Measurements from ENCODE around the gene ANKAR.

The ANKAR gene

DNA sequence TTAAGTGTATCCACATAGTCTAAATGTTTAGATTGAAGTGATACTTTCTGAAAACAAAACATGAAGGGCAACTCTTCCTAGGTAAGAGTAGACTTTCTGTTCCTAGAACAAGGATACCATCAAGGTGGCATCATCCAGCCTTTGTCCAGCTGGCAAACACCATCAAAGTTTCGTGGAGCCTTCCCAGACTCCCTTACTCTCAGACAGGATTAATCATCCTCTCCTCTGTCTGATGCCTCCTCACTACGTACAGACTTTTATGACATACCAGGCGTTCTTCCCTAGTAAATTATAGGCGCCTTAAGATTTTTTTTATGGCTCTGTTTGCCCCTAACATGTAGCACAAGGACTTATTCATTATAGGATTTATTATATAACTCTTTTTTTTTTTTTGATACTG is 42.6 kb upstream of the ANKAR start:
- no peak overlapping the region for H3K4me3 ChIP-seq (ENCODE audit: low read length)
- TF ChIP-seq, protein P1, sequence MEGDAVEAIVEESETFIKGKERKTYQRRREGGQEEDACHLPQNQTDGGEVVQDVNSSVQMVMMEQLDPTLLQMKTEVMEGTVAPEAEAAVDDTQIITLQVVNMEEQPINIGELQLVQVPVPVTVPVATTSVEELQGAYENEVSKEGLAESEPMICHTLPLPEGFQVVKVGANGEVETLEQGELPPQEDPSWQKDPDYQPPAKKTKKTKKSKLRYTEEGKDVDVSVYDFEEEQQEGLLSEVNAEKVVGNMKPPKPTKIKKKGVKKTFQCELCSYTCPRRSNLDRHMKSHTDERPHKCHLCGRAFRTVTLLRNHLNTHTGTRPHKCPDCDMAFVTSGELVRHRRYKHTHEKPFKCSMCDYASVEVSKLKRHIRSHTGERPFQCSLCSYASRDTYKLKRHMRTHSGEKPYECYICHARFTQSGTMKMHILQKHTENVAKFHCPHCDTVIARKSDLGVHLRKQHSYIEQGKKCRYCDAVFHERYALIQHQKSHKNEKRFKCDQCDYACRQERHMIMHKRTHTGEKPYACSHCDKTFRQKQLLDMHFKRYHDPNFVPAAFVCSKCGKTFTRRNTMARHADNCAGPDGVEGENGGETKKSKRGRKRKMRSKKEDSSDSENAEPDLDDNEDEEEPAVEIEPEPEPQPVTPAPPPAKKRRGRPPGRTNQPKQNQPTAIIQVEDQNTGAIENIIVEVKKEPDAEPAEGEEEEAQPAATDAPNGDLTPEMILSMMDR (IDR thresholded peaks at IDR 0.05; ENCODE audit: insufficient read depth, low read depth, low read length, missing control alignments), result no peak
- DNase-seq (ENCODE audit: low read depth), result no peak

DNA sequence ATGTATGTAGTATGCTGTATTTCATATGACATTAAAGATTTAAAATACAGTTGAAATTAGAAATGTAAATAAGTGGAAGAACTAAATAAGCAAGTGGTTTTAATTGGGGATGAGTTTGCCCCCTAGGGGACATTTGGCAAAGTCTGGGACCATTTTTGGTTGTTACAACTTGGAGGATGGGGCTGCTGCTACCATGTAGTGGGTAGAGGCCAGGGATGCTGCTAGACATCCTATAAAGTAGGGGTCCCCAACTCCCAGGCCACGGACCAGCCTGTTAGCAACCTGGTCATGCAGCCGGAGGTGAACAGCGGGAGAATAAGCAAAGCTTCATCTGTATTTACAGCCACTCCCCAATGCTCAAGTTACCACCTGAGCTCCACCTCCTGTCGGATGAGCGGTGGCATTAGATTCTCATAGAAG is 41.1 kb upstream of the ANKAR start:
- peak; percentile 34 for DNase-seq (ENCODE audit: low read depth)
- TF ChIP-seq, protein P1 (IDR thresholded peaks at IDR 0.05; ENCODE audit: insufficient read depth, low read depth, low read length, missing control alignments), result peak; percentile 41
- H3K4me3 ChIP-seq (ENCODE audit: low read length), result no peak overlapping the region

DNA sequence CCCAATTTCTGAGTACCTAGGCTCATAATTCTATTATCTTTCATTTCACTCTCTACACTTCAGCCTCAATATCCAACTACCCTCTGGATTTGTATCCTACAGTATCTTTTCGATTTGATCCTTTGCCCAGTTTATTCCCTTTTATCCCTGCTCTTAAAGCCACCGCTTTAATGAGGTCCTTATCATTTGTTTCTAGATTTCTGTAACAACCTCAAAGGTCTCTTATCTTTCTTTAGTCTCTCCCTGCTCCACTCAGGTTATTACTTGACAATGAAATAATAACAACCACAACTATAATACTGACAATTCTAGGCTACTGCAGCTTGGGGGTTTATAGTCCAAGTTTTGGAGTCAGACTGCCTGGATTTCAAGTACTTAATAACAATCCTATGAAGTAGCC is 39.1 kb upstream of the ANKAR start:
- DNase-seq (ENCODE audit: low read depth), result no peak
- H3K4me3 ChIP-seq (ENCODE audit: low read length), result no peak overlapping the region
- TF ChIP-seq, protein P1 (IDR thresholded peaks at IDR 0.05; ENCODE audit: insufficient read depth, low read depth, low read length, missing control alignments), result no peak

DNA sequence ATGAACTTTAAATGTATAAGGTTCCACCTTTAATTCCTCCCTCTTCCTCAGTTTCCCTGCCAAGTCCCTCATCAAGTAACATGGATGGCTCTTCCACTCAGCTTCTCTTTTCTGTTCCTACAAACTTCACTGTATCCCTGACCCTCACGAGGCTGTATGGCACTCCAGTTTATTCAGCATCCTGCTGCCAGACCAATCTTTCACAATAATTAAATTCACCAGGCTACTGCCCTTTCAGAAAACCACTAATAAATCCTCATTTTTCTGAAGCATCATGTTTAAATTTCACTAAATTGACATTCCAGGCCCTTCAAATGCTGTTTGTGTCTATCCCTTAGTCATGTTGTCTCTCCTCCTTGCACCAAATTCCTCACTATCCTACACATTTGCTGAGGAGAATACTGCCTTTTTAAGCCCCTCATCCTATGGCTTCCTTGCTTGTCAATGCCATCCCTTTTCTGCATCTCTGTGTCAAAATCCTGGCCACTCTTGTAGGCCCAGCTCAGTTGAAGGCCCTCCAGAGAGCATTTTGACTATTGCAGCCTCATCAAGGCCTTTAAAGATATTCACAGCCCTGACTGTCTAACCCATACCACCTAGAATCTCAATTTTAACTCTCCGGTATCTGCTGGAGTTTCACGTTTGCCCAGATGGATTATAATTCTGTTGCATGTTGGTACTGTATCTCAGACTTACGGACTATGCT is 36.0 kb upstream of the ANKAR start:
- H3K4me3 ChIP-seq (ENCODE audit: low read length), result no peak overlapping the region
- no peak for DNase-seq (ENCODE audit: low read depth)
- TF ChIP-seq, protein P1 (IDR thresholded peaks at IDR 0.05; ENCODE audit: insufficient read depth, low read depth, low read length, missing control alignments), result no peak

DNA sequence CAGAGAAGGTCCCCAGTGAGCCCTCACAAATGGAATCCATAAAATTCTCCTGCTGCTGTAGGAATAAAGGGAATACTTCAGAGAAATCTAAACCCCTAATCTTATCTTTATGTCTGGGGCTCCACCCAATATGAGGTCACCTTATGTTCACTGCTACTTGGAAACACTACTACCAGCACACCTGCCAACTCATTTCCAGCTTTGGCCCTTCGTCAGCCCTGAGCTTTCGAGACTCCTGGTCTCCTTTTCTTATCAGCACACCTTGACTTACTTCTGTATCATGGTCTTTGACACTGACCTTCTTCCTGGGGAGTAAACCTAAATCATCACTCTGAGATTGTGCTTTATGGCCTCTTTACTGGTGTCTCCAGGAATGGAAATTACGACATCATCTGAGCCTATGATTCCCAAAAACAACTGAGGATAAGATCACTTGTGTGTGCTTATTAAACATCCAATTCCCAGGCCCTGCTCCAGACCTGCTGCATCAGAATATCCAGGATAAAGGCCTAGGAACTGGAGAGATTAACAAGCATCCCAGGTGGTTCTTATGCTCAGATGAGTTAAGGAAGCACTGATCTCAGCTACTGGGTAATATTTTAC is 35.4 kb upstream of the ANKAR start:
- no peak overlapping the region for H3K4me3 ChIP-seq (ENCODE audit: low read length)
- TF ChIP-seq, protein P1 (IDR thresholded peaks at IDR 0.05; ENCODE audit: insufficient read depth, low read depth, low read length, missing control alignments), result no peak
- no peak for DNase-seq (ENCODE audit: low read depth)

DNA sequence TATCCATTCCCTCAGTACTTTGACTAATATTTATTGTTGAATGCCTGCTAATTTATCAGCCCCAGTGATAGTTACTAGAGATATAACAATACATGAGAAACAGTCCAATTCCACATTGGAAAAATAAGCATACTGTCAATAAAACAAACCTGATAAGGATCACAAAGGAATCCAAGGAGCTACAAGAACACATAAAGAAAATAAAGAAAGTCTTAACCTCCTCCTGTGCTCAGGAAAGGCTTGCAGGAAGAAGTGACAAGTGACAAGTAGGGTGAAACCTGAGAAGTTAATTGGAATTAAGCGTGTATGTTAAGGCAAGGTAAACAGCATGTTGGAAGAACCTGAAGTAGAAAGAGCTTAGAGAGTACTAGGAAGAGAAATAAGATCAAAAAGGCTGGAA is 33.5 kb upstream of the ANKAR start:
- no peak for DNase-seq (ENCODE audit: low read depth)
- no peak overlapping the region for H3K4me3 ChIP-seq (ENCODE audit: low read length)
- TF ChIP-seq, protein P1 (IDR thresholded peaks at IDR 0.05; ENCODE audit: insufficient read depth, low read depth, low read length, missing control alignments), result no peak

DNA sequence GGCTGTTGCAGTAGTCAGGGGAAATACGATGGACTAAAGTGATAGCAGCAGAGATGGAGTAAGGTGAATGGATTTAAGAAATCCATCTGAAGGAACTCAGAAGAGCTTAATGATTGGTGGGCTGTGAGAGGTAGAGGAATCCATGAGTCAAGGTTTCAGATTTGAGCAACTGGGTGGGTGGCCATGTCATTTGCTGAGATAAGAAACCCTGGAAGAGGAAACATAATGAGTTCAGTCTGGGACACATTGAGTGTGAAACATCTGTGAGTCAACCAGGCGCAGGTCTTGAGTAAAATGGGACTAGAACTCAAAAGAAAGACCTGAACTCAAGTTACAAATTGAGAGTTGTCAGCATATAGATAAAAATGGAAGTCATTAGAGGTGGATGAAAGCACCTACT is 32.9 kb upstream of the ANKAR start:
- DNase-seq (ENCODE audit: low read depth), result peak; percentile 34
- TF ChIP-seq, protein P1 (IDR thresholded peaks at IDR 0.05; ENCODE audit: insufficient read depth, low read depth, low read length, missing control alignments), result no peak
- no peak overlapping the region for H3K4me3 ChIP-seq (ENCODE audit: low read length)

All from epithelial cell of esophagus (primary cell).